Breast epithelium (tissue), 3 donors: ENCODE results near the gene P2RX2.

Experiments used
- CTCF ChIP-seq, 3 donors: fragments of 450-650 bp; IDR thresholded peaks; one replicate each; pipeline ENCODE4 v1.5.1; 2016 to 2017; ENCODE audit warnings: antibody characterized with exemption in 3 of 3, mild to moderate bottlenecking in 3 of 3, moderate library complexity in 3 of 3
- POLR2A ChIP-seq: fragments of 450-650 bp; IDR thresholded peaks from one replicate; pipeline ENCODE4 v1.6.1; 2016; ENCODE audit warnings: antibody characterized with exemption, mild to moderate bottlenecking, moderate library complexity
- POLR2AphosphoS5 ChIP-seq, 3 donors: sonication (generic); formaldehyde crosslinking; IDR thresholded peaks; one replicate each; pipeline ENCODE4 v1.6.1; 2017; ENCODE audit warnings: antibody characterized with exemption in 3 of 3

- no peak for TF ChIP-seq POLR2A
- no peak for TF ChIP-seq CTCF (IDR thresholded peaks at IDR 0.05)
- TF ChIP-seq POLR2AphosphoS5 (IDR thresholded peaks at IDR 0.05): no peak
Observed at GRCh38 chr12:132571598-132571997, 47.0 kb upstream of the P2RX2 start.
